ENCODE measurements around the gene SPATA6L. TPM values are rescaled to one million over a fixed set of nuclear protein-coding genes. Genes with fewer than 3 reads are reported as not detected.
A peak's percentile ranks its signal among the peaks of the same experiment; 100 is the strongest.
"Not testable (repeated sequence)": the region's sequence is repeated elsewhere in the genome, so short reads cannot be mapped to it uniquely, and the experiment has no call there.

The SPATA6L gene
- polyA plus RNA-seq, 3 donors: 1.1 to 2.7 (median 1.2) TPM

- 0% methylated on average over 65 to 66 of the region's 66 CpGs for WGBS, 3 donors
These were observed 13.2 kb upstream of the SPATA6L start, which contains the start of gene CDC37L1 for GRCh38 chr9:4679268-4680172. TSS of gene CDC37L1 (plus strand) at chr9:4679569. CDS start at chr9:4679768, 199 bp downstream.

GRCh38 chr9:4678679-4679267 is 12.5 kb upstream of the SPATA6L start:
- WGBS, 3 donors: 0 to 1% (median 1%) methylated on average over 16 of the region's 16 CpGs
- H3K27ac ChIP-seq (ENCODE audit: low read depth, low read length): peak overlapping the region; percentile 73

More at GRCh38 chr9:4679268-4680172, 13.2 kb upstream of the SPATA6L start, which contains the start of gene CDC37L1:
- H3K27ac ChIP-seq (ENCODE audit: low read depth, low read length): peak within 1 kb of the TSS; percentile 73

GRCh38 chr9:4677392-4677791 is 11.1 kb upstream of the SPATA6L start:
- WGBS, 3 donors: 65 to 98% (median 78%) methylated on average over 3 of the region's 3 CpGs
- no peak overlapping the region for H3K27ac ChIP-seq (ENCODE audit: low read depth, low read length)

- H3K27ac ChIP-seq (ENCODE audit: low read depth, low read length): no peak overlapping the region
These were observed 8.5 kb upstream of the SPATA6L start for GRCh38 chr9:4674783-4675182.

- H3K27ac ChIP-seq (ENCODE audit: low read depth, low read length): no peak overlapping the region
- 94 to 100% (median 96%) methylated on average over 1 of the region's 1 CpG for WGBS, 3 donors
These were observed 5.5 kb upstream of the SPATA6L start for GRCh38 chr9:4671737-4672136.

- WGBS, 3 donors: 73 to 96% (median 75%) methylated on average over 3 of the region's 3 CpGs
- no peak overlapping the region for H3K27ac ChIP-seq (ENCODE audit: low read depth, low read length)
These were observed 4.3 kb upstream of the SPATA6L start for GRCh38 chr9:4670591-4670990.

GRCh38 chr9:4669890-4670289 is 3.6 kb upstream of the SPATA6L start:
- H3K27ac ChIP-seq (ENCODE audit: low read depth, low read length): no peak overlapping the region

GRCh38 chr9:4668604-4669003 is 2.3 kb upstream of the SPATA6L start:
- no peak overlapping the region for H3K27ac ChIP-seq (ENCODE audit: low read depth, low read length)
- 70 to 87% (median 74%) methylated on average over 2 of the region's 2 CpGs for WGBS, 3 donors

- H3K27ac ChIP-seq (ENCODE audit: low read depth, low read length): no peak overlapping the region
- 96 to 100% (median 98%) methylated on average over 1 of the region's 1 CpG for WGBS, 3 donors
These were observed 1.4 kb upstream of the SPATA6L start for GRCh38 chr9:4667681-4668080.

GRCh38 chr9:4665357-4665756 is 923 bp downstream of the SPATA6L start:
- 40 to 66% (median 60%) methylated on average over 2 of the region's 2 CpGs for WGBS, 3 donors
- no peak overlapping the region for H3K27ac ChIP-seq (ENCODE audit: low read depth, low read length)

- no peak overlapping the region for H3K27ac ChIP-seq (ENCODE audit: low read depth, low read length)
- WGBS, 3 donors: 54 to 90% (median 89%) methylated on average over 3 of the region's 3 CpGs
These were observed 2.3 kb downstream of the SPATA6L start for GRCh38 chr9:4663956-4664355.

GRCh38 chr9:4662989-4663792 is 3.1 kb downstream of the SPATA6L start:
- 30 to 67% (median 63%) methylated on average over 13 of the region's 13 CpGs for WGBS, 3 donors
- H3K27ac ChIP-seq (ENCODE audit: low read depth, low read length): peak overlapping the region; percentile 7

GRCh38 chr9:4662108-4662988 is 3.9 kb downstream of the SPATA6L start, which contains the start of gene PLPP6:
TSS of gene PLPP6 (plus strand) at chr9:4662294. CDS start at chr9:4662376, 82 bp downstream.
- 2 to 4% (median 3%) methylated on average over 61 to 70 of the region's 70 CpGs for WGBS, 3 donors
- H3K27ac ChIP-seq (ENCODE audit: low read depth, low read length): peak within 1 kb of the TSS; percentile 7

GRCh38 chr9:4661611-4662010 is 4.7 kb downstream of the SPATA6L start:
- WGBS, 3 donors: 4 to 12% (median 6%) methylated on average over 5 of the region's 5 CpGs
- H3K27ac ChIP-seq (ENCODE audit: low read depth, low read length): peak overlapping the region; percentile 7

- 90 to 92% (median 90%) methylated on average over 1 of the region's 1 CpG for WGBS, 3 donors
- no peak overlapping the region for H3K27ac ChIP-seq (ENCODE audit: low read depth, low read length)
These were observed 5.1 kb downstream of the SPATA6L start for GRCh38 chr9:4661165-4661564.

GRCh38 chr9:4660665-4661064 is 5.6 kb downstream of the SPATA6L start:
- not testable (repeated sequence) for H3K27ac ChIP-seq (ENCODE audit: low read depth, low read length)
- WGBS, 3 donors: 83 to 88% (median 87%) methylated on average over 4 of the region's 5 CpGs

- 66 to 93% (median 90%) methylated on average over 4 of the region's 4 CpGs for WGBS, 3 donors
These were observed 8.7 kb downstream of the SPATA6L start for GRCh38 chr9:4657426-4658159.

More at GRCh38 chr9:4657426-4658159, 8.7 kb downstream of the SPATA6L start:
- H3K27ac ChIP-seq (ENCODE audit: low read depth, low read length): no peak overlapping the region

All from adipose tissue (tissue), 3 donors.